HUES6 (cell line): ENCODE data around the gene PPP1CB.
"Not testable (repeated sequence)": the region's sequence is repeated elsewhere in the genome, so short reads cannot be mapped to it uniquely, and the experiment has no call there.

Source experiments
- H3K27ac ChIP-seq: 2 replicates; pipeline ENCODE4 v1.7.0; 2013; ENCODE audit warnings: low read depth, mild to moderate bottlenecking, low read length, inconsistent platforms
- H3K27me3 ChIP-seq: 2 replicates; pipeline ENCODE4 v1.6.1; 2013; ENCODE audit warnings: low read length; ENCODE audit not compliant: control insufficient read depth, insufficient read depth
- H3K36me3 ChIP-seq: 2 replicates; pipeline ENCODE4 v1.6.1; 2013; ENCODE audit warnings: low read length; ENCODE audit not compliant: control insufficient read depth, insufficient read depth
- H3K4me1 ChIP-seq: 2 replicates; pipeline ENCODE4 v1.6.1; 2013; ENCODE audit warnings: low read length; ENCODE audit not compliant: control insufficient read depth, insufficient read depth
- H3K4me3 ChIP-seq: 2 replicates; pipeline ENCODE4 v1.5.1; 2013; ENCODE audit warnings: low read depth, low read length
- H3K9ac ChIP-seq: one replicate; pipeline ENCODE4 v1.6.1; 2013; ENCODE audit warnings: mild to moderate bottlenecking, low read length
- H3K9me3 ChIP-seq: 2 replicates; pipeline ENCODE4 v1.6.1; 2013; ENCODE audit warnings: low read depth, low read length; ENCODE audit not compliant: control insufficient read depth, insufficient read depth

The PPP1CB gene

DNA sequence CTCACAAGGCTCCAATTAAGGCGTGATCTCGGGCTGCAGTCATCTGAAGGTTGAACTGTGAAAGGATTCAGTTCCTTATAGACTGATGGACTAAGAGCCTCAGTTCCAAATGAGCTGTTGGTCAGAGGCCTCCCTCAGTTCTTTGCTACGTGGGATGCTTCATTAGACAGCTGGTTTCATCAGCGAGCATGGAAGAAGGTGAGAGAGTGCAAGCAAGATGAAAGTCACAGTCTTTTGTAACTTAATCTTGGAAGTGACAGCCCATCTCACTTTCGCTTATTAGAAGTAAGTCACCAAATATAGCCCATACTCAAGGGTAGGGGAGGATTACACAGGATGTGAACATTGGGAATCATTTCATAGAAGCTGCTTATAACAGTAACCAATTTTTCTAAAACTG lies 26.8 kb downstream of the PPP1CB start:
- Histone ChIP-seq H3K9ac (no peak overlapping the region), H3K27me3 (no peaks in the 10 kb centered on the region), H3K4me1 (no peaks in the 10 kb centered on the region), H3K36me3 (peaks cover 66% of the 10 kb centered on the region), H3K4me3 (no peak overlapping the region), H3K27ac (no peak overlapping the region), H3K9me3 (no peaks in the 10 kb centered on the region)

DNA sequence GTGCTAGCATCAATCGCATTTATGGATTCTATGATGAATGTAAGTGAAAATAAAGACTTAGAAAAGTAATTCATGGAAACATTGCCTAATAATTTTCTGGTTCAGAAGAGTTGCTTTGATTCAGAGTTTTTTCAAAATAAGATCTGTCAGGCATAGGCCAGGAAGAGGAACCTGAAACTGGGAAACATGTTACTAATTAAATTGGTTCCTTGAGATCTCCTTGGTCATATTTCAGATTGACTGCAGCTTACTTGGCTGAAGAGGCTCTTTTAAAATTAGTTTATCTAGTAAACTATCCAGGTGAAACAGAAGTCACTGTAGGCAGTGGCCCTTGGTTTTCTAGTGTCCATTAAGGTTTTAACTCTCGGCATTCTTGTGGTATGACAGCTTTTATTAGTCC lies 27.4 kb downstream of the PPP1CB start:
- H3K9me3 ChIP-seq: no peaks in the 10 kb centered on the region
- H3K9ac ChIP-seq: no peak overlapping the region
- H3K4me3 ChIP-seq: no peak overlapping the region
- H3K27ac ChIP-seq: 0 out of 2 replicates have a peak overlapping the region, but pooled peaks have one; percentile 38
- H3K27me3 ChIP-seq: no peaks in the 10 kb centered on the region
- no peaks in the 10 kb centered on the region for H3K4me1 ChIP-seq
- H3K36me3 ChIP-seq: peaks cover 72% of the 10 kb centered on the region

DNA sequence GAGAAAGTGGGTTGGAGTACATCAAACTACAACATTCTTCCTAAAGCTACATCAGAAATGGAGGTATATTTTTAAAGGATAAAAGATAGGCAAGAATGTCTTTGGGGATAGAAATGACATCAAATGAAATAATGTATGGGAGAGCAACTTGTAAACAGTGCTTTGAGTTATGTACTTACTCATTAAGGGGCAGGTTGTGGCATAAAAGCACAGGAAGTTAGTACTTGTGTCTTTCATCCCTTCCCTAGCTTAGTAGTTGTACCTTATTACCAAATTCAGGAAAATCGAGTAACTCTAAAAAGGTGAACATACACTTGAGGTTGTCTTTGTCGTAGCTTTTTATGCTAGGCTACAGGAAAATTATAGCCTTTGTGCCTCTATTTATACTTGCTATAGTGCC lies 28.9 kb downstream of the PPP1CB start:
- Histone ChIP-seq H3K27ac (no peak overlapping the region), H3K9me3 (no peaks in the 10 kb centered on the region), H3K4me3 (no peak overlapping the region), H3K36me3 (peaks cover 86% of the 10 kb centered on the region), H3K4me1 (no peaks in the 10 kb centered on the region), H3K27me3 (no peaks in the 10 kb centered on the region), H3K9ac (no peak overlapping the region)

DNA sequence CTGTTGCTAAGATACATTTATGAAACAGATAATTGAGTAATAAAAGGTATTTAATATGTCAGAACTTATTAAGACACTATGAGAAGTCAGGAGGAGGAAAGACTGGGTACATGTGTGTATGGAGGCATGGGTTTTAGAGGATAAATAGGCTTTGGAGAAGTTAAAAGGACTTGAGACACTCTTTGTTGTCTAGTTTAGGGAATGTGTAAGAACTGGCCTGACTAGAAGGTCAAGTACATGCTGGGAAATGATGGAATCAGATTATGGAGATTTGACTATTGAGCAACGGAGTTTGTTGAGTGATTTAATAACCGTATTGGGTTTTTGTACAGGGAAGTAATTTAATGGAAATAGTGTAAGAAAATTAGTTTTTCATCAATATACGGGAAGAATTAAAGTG lies 30.8 kb downstream of the PPP1CB start:
- Histone ChIP-seq H3K27me3 (no peaks in the 10 kb centered on the region), H3K36me3 (peaks cover 93% of the 10 kb centered on the region), H3K27ac (no peak overlapping the region), H3K4me3 (no peak overlapping the region), H3K4me1 (no peaks in the 10 kb centered on the region), H3K9me3 (no peaks in the 10 kb centered on the region), H3K9ac (no peak overlapping the region)

DNA sequence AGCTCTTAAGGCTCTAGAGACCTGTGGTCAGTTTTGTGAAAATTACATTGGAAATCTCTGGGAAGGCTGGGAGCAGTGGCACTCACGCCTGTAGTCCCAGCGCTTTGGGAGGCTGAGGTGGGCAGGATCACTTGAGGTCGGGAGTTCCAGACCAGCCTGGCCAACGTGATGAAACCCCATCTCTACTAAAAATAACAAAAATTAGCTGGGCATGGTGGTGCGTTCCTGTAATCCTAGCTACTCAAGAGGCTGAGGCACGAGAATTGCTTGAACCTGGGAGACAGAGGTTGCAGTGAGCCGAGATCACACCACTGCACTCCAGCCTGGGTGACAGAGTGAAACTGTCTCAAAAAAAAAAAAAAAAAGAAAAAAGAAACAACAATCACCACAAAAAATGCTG lies 32.9 kb downstream of the PPP1CB start:
- not testable (repeated sequence) for H3K27ac ChIP-seq, H3K4me3 ChIP-seq, H3K9ac ChIP-seq, H3K27me3 ChIP-seq, H3K4me1 ChIP-seq, H3K9me3 ChIP-seq
- H3K36me3 ChIP-seq: peaks cover 92% of the 10 kb centered on the region

DNA sequence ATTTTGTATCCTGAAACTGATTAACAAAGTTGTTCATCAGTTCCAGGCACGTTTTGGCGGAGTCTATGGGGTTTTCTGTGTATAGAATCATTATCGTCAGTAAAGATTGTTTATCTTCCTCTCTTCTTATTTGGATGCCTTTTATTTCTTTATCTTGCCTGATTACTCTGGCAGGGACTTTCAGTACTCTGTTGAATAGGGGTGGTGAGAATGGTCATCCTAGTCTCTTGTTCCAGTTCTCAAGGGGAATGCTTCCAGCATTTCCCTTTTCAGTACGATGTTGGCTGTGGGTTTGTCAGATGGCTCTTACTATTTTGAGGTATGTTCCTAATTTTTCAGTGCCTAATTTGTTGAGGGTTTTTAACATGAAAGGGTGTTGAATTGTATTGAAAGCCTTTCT lies 45.0 kb downstream of the PPP1CB start:
- peaks cover 76% of the 10 kb centered on the region for H3K36me3 ChIP-seq

DNA sequence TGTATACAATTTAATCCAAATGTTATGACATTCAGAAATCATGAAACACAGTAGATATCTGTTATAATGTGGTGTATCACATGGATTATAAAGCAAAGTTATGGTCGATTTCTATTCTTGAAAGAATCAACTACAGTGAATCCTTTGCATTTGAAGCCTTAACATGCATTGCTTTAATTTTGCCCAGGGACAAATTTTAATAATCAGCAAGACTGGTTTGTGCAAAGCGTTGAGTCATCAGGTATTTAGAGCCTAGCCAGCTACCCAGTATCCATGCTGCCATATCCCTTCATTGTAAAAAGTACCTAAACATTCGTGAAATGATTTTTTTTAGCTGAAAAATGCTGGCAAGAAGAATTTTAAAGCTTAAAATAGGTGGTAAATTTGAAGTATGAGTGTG lies 50.1 kb downstream of the PPP1CB start:
- Histone ChIP-seq H3K9ac (no peak overlapping the region), H3K27me3 (no peaks in the 10 kb centered on the region), H3K9me3 (no peaks in the 10 kb centered on the region), H3K4me3 (no peak overlapping the region), H3K4me1 (no peaks in the 10 kb centered on the region), H3K36me3 (peaks cover 64% of the 10 kb centered on the region), H3K27ac (no peak overlapping the region)

More for the DNA sequence above, 45.0 kb downstream of the PPP1CB start:
- no peaks in the 10 kb centered on the region for H3K9me3 ChIP-seq
- no peaks in the 10 kb centered on the region for H3K4me1 ChIP-seq
- H3K27ac ChIP-seq: no peak overlapping the region
- H3K27me3 ChIP-seq: no peaks in the 10 kb centered on the region
- H3K4me3 ChIP-seq: no peak overlapping the region
- H3K9ac ChIP-seq: no peak overlapping the region

DNA sequence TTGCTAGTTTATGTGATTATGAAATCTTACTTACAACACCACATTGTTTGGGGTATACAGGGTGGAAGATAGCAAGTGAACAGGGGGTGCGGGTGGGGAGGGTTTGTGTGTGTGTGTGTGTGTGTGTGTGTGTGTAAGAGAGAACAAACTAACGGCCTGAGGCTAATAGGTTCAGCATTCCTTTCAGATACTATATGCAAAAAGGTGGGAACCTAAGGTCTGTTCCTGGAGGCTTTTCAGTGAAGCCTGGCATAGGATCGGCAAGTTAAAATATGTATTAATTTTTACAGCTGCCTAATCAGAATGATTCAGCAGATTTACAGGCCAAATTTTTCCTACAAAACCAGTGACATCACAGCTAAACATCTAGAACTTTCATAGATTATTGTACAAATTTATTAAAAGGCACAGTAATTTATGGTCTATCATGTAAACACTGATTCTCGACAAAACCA lies 51.4 kb downstream of the PPP1CB start:
- no peaks in the 10 kb centered on the region for H3K27me3 ChIP-seq

DNA sequence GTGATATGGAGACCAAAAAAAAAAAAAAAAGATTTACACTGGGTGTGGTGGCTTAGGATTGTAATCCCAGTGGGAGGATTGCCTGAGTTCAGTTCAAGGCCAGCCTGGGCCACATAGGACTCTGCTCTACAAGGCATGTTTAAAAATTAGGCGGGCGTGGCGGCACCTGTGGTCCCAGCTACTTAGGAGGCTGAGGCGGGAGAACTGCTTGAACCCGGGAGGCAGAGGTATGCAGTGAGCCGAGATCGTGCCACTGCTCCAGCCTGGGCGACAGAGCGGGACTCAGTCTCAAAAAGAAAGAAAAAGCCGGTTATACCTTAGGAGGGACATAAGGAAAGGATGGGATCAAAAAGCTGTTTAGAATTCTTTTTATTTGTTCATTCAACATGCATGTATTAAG lies 58.3 kb downstream of the PPP1CB start:
- no peak overlapping the region for H3K27ac ChIP-seq
- H3K4me3 ChIP-seq: peak overlapping the region; percentile 55
- no peak overlapping the region for H3K9ac ChIP-seq
- H3K4me1 ChIP-seq: no peaks in the 10 kb centered on the region; the same call in 1 of the 2 replicates
- peaks cover 2% of the 10 kb centered on the region; the same call in 1 of the 2 replicates for H3K36me3 ChIP-seq
- H3K9me3 ChIP-seq: no peaks in the 10 kb centered on the region
- peaks cover 21% of the 10 kb centered on the region for H3K27me3 ChIP-seq

More for the DNA sequence above, 51.4 kb downstream of the PPP1CB start:
- H3K27ac ChIP-seq: no peak overlapping the region
- H3K36me3 ChIP-seq: peaks cover 56% of the 10 kb centered on the region
- H3K9me3 ChIP-seq: no peaks in the 10 kb centered on the region
- H3K4me1 ChIP-seq: no peaks in the 10 kb centered on the region
- no peak overlapping the region for H3K9ac ChIP-seq
- H3K4me3 ChIP-seq: no peak overlapping the region

DNA sequence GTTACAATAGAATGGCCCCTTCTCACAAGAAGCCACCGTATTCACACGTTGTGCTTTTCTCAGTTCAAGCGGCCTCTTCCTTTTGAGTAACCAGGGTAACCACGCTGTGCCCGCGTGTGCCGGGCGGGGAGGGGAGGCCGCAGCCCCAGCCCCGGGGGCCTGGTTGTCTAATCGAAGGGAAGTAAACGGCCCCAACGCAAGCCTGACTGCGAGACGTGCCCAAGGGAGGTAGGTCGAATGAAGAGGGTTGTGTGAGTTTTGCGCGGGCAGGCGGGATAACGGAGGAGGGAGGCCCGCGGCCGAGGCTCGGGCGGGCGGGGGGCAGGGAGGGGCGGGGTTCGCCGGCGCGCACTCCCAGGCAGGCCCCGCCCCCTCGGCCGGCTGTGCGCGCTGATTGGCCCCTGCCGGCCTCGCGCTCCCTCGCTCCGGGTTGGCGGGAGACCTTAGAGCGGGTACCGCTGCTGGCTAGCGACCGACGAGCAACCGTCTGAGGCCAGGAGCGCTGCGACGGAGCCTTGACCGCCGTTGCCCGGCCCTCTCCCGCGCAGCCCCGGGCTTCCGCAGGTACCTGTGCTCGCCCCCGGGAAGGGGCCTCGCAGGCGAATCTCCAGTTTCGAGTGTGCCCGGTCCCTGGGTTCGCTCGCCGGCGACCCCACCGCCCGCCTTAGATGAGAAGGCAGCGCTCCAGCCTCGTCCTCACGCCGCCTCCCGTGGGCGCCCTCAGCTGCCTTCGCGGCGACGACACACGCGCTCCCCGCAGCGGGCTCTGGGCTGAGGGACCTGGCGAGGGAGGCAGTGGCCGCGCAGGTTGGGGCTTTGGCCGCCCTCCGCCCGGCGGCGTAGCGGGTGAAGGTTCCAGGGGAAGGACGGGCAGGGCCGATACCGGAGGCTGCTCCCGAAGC lies 59.0 kb downstream of the PPP1CB start, which contains the start of gene SPDYA:
SPDYA (plus strand) TSS at position 451 of the 902 bp plus-strand sequence. CDS start 5,181 bp downstream, outside the sequence.
- Histone ChIP-seq H3K9ac (no peak within 1 kb of the TSS), H3K4me3 (peak within 1 kb of the TSS; percentile 55)

DNA sequence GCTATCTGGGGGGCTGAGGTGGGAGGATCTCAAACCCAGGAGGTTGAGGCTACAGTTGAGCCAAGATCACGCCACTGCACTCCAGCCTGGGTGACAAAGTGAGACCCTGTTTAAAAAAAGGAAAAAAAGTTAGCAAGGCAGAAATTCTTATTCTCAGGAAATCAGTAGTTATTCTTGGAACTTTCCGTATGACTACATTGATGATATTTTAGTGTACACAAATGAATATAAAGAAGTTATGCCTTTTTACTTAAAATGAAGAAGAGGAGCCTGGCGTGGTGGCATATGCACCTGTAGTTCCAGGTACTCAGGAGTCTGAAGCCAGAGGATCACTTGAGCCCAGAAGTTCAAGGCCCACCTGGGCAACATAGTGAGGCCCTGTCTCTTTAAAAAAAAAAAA lies 66.4 kb downstream of the PPP1CB start:
- Histone ChIP-seq H3K27me3 (no peaks in the 10 kb centered on the region), H3K4me1 (no peaks in the 10 kb centered on the region; the same call in 1 of the 2 replicates), H3K36me3 (no peaks in the 10 kb centered on the region), H3K4me3 (no peak overlapping the region), H3K9me3 (no peaks in the 10 kb centered on the region), H3K9ac (no peak overlapping the region), H3K27ac (no peak overlapping the region)

More for the DNA sequence above, 59.0 kb downstream of the PPP1CB start, which contains the start of gene SPDYA:
- H3K9me3 ChIP-seq: no peaks in the 10 kb centered on the region
- H3K36me3 ChIP-seq: peaks cover 2% of the 10 kb centered on the region; the same call in 1 of the 2 replicates
- H3K27ac ChIP-seq: no peak within 1 kb of the TSS
- H3K4me1 ChIP-seq: no peaks in the 10 kb centered on the region; the same call in 1 of the 2 replicates
- H3K27me3 ChIP-seq: peaks cover 21% of the 10 kb centered on the region
